ENCODE data around the gene MRPL20.
"Not testable (repeated sequence)": the region's sequence is repeated elsewhere in the genome, so short reads cannot be mapped to it uniquely, and the experiment has no call there.

The MRPL20 gene

GRCh38 chr1:1434131-1434823 lies 27.2 kb upstream of the MRPL20 start:
- Histone ChIP-seq H3K4me3 (ENCODE audit: low read length) (peak overlapping the region; percentile 26), H3K36me3 (ENCODE audit: insufficient read depth, low read length) (no peaks in the 10 kb centered on the region), H3K9me3 (ENCODE audit: low read length) (no peaks in the 10 kb centered on the region), H2AFZ (ENCODE audit: low read depth, low read length) (peak overlapping the region; percentile 26), H3K4me1 (ENCODE audit: insufficient read depth, low read length) (peaks cover 61% of the 10 kb centered on the region), H3K27me3 (ENCODE audit: insufficient read depth, low read length) (no peaks in the 10 kb centered on the region)

- no peaks in the 10 kb centered on the region for H3K9me3 ChIP-seq (ENCODE audit: low read length)
- H3K4me3 ChIP-seq (ENCODE audit: low read length), result peak overlapping the region; percentile 26
- H3K27me3 ChIP-seq (ENCODE audit: insufficient read depth, low read length), result no peaks in the 10 kb centered on the region
- H3K36me3 ChIP-seq (ENCODE audit: insufficient read depth, low read length), result no peaks in the 10 kb centered on the region
- H2AFZ ChIP-seq (ENCODE audit: low read depth, low read length), result peak overlapping the region; percentile 26
- peaks cover 61% of the 10 kb centered on the region for H3K4me1 ChIP-seq (ENCODE audit: insufficient read depth, low read length)
Measured at GRCh38 chr1:1433804-1434130, 26.7 kb upstream of the MRPL20 start.

GRCh38 chr1:1432951-1433803 lies 26.1 kb upstream of the MRPL20 start:
- H3K9me3 ChIP-seq (ENCODE audit: low read length), result no peaks in the 10 kb centered on the region
- no peaks in the 10 kb centered on the region for H3K27me3 ChIP-seq (ENCODE audit: insufficient read depth, low read length)
- H3K4me3 ChIP-seq (ENCODE audit: low read length), result peak overlapping the region; percentile 26
- peak overlapping the region; percentile 26 for H2AFZ ChIP-seq (ENCODE audit: low read depth, low read length)
- H3K4me1 ChIP-seq (ENCODE audit: insufficient read depth, low read length), result peaks cover 61% of the 10 kb centered on the region
- no peaks in the 10 kb centered on the region for H3K36me3 ChIP-seq (ENCODE audit: insufficient read depth, low read length)

- H2AFZ ChIP-seq (ENCODE audit: low read depth, low read length), result no peak overlapping the region
- no peaks in the 10 kb centered on the region for H3K27me3 ChIP-seq (ENCODE audit: insufficient read depth, low read length)
- no peaks in the 10 kb centered on the region for H3K9me3 ChIP-seq (ENCODE audit: low read length)
- H3K36me3 ChIP-seq (ENCODE audit: insufficient read depth, low read length), result no peaks in the 10 kb centered on the region
- H3K4me1 ChIP-seq (ENCODE audit: insufficient read depth, low read length), result peaks cover 56% of the 10 kb centered on the region
- H3K4me3 ChIP-seq (ENCODE audit: low read length), result no peak overlapping the region
Measured at GRCh38 chr1:1432274-1432950, 25.3 kb upstream of the MRPL20 start.

- Histone ChIP-seq H3K36me3 (ENCODE audit: insufficient read depth, low read length) (no peaks in the 10 kb centered on the region), H3K27me3 (ENCODE audit: insufficient read depth, low read length) (no peaks in the 10 kb centered on the region), H2AFZ (ENCODE audit: low read depth, low read length) (no peak overlapping the region), H3K4me1 (ENCODE audit: insufficient read depth, low read length) (peaks cover 53% of the 10 kb centered on the region), H3K4me3 (ENCODE audit: low read length) (no peak overlapping the region), H3K9me3 (ENCODE audit: low read length) (no peaks in the 10 kb centered on the region)
Measured at GRCh38 chr1:1431845-1432273, 24.8 kb upstream of the MRPL20 start.

- Histone ChIP-seq H3K9me3 (ENCODE audit: low read length) (no peaks in the 10 kb centered on the region), H3K4me3 (ENCODE audit: low read length) (no peak overlapping the region), H3K4me1 (ENCODE audit: insufficient read depth, low read length) (peaks cover 58% of the 10 kb centered on the region), H2AFZ (ENCODE audit: low read depth, low read length) (no peak overlapping the region), H3K27me3 (ENCODE audit: insufficient read depth, low read length) (no peaks in the 10 kb centered on the region), H3K36me3 (ENCODE audit: insufficient read depth, low read length) (no peaks in the 10 kb centered on the region)
Measured at GRCh38 chr1:1430992-1431844, 24.1 kb upstream of the MRPL20 start.

- no peaks in the 10 kb centered on the region for H3K36me3 ChIP-seq (ENCODE audit: insufficient read depth, low read length)
- H3K4me1 ChIP-seq (ENCODE audit: insufficient read depth, low read length), result peaks cover 64% of the 10 kb centered on the region
- no peak overlapping the region for H2AFZ ChIP-seq (ENCODE audit: low read depth, low read length)
- H3K9me3 ChIP-seq (ENCODE audit: low read length), result no peaks in the 10 kb centered on the region
- no peaks in the 10 kb centered on the region for H3K27me3 ChIP-seq (ENCODE audit: insufficient read depth, low read length)
- H3K4me3 ChIP-seq (ENCODE audit: low read length), result no peak overlapping the region
Measured at GRCh38 chr1:1430114-1430982, 23.3 kb upstream of the MRPL20 start.

- Histone ChIP-seq H3K36me3 (ENCODE audit: insufficient read depth, low read length) (no peaks in the 10 kb centered on the region), H3K4me3 (ENCODE audit: low read length) (no peak overlapping the region), H3K4me1 (ENCODE audit: insufficient read depth, low read length) (peaks cover 57% of the 10 kb centered on the region), H2AFZ (ENCODE audit: low read depth, low read length) (no peak overlapping the region), H3K9me3 (ENCODE audit: low read length) (no peaks in the 10 kb centered on the region), H3K27me3 (ENCODE audit: insufficient read depth, low read length) (no peaks in the 10 kb centered on the region)
Measured at GRCh38 chr1:1429671-1430073, 22.6 kb upstream of the MRPL20 start.

GRCh38 chr1:1428967-1429366 lies 21.9 kb upstream of the MRPL20 start:
- not testable (repeated sequence) for H3K4me3 ChIP-seq (ENCODE audit: low read length); H3K27me3 ChIP-seq (ENCODE audit: insufficient read depth, low read length); H3K9me3 ChIP-seq (ENCODE audit: low read length); H2AFZ ChIP-seq (ENCODE audit: low read depth, low read length); H3K36me3 ChIP-seq (ENCODE audit: insufficient read depth, low read length)
- H3K4me1 ChIP-seq (ENCODE audit: insufficient read depth, low read length), result peaks cover 50% of the 10 kb centered on the region

GRCh38 chr1:1428174-1428573 lies 21.1 kb upstream of the MRPL20 start:
- Histone ChIP-seq H2AFZ (ENCODE audit: low read depth, low read length) (no peak overlapping the region), H3K27me3 (ENCODE audit: insufficient read depth, low read length) (no peaks in the 10 kb centered on the region), H3K4me1 (ENCODE audit: insufficient read depth, low read length) (peaks cover 42% of the 10 kb centered on the region), H3K36me3 (ENCODE audit: insufficient read depth, low read length) (no peaks in the 10 kb centered on the region), H3K9me3 (ENCODE audit: low read length) (no peaks in the 10 kb centered on the region), H3K4me3 (ENCODE audit: low read length) (no peak overlapping the region)

- Histone ChIP-seq H3K4me3 (ENCODE audit: low read length) (peak overlapping the region; percentile 33), H3K4me1 (ENCODE audit: insufficient read depth, low read length) (peaks cover 38% of the 10 kb centered on the region)
Measured at GRCh38 chr1:1427820-1428148, 20.7 kb upstream of the MRPL20 start.

More at GRCh38 chr1:1427820-1428148, 20.7 kb upstream of the MRPL20 start:
- Histone ChIP-seq H2AFZ (ENCODE audit: low read depth, low read length) (no peak overlapping the region), H3K36me3 (ENCODE audit: insufficient read depth, low read length) (no peaks in the 10 kb centered on the region), H3K27me3 (ENCODE audit: insufficient read depth, low read length) (no peaks in the 10 kb centered on the region), H3K9me3 (ENCODE audit: low read length) (no peaks in the 10 kb centered on the region)

All from neuron (in vitro differentiated cells).